ENCODE measurements around the gene GNA12.
"Not testable (repeated sequence)": the region's sequence is repeated elsewhere in the genome, so short reads cannot be mapped to it uniquely, and the experiment has no call there.

GNA12 gene

GRCh38 chr7:2713370-2713769 lies 130.7 kb downstream of the GNA12 start:
- DNase-seq (ENCODE audit: low read depth in 2 of 2): no peak

- no peak for DNase-seq (ENCODE audit: low read depth in 2 of 2)
These were observed 132.0 kb downstream of the GNA12 start for GRCh38 chr7:2711895-2712675.

- DNase-seq (ENCODE audit: low read depth in 2 of 2): no peak
These were observed 133.1 kb downstream of the GNA12 start for GRCh38 chr7:2710901-2711551.

- DNase-seq (ENCODE audit: low read depth in 2 of 2): no peak
These were observed 133.8 kb downstream of the GNA12 start for GRCh38 chr7:2710286-2710655.

- peak; percentile 67 to 75 for DNase-seq (ENCODE audit: low read depth in 2 of 2)
These were observed 134.4 kb downstream of the GNA12 start for GRCh38 chr7:2709553-2710285.

- DNase-seq (ENCODE audit: low read depth in 2 of 2): no peak
These were observed 135.4 kb downstream of the GNA12 start for GRCh38 chr7:2708547-2709310.

GRCh38 chr7:2708041-2708440 lies 136.1 kb downstream of the GNA12 start:
- DNase-seq (ENCODE audit: low read depth in 2 of 2): no peak

- DNase-seq (ENCODE audit: low read depth in 2 of 2): no peak
These were observed 136.6 kb downstream of the GNA12 start for GRCh38 chr7:2707481-2707880.

GRCh38 chr7:2706685-2707126 lies 137.4 kb downstream of the GNA12 start:
- no peak for DNase-seq (ENCODE audit: low read depth in 2 of 2)

- no peak for DNase-seq (ENCODE audit: low read depth in 2 of 2)
These were observed 138.6 kb downstream of the GNA12 start for GRCh38 chr7:2705371-2706096.

- no peak for DNase-seq (ENCODE audit: low read depth in 2 of 2)
These were observed 141.5 kb downstream of the GNA12 start for GRCh38 chr7:2702594-2702957.

GRCh38 chr7:2701832-2702593 lies 142.1 kb downstream of the GNA12 start:
- no peak for DNase-seq (ENCODE audit: low read depth in 2 of 2)

GRCh38 chr7:2701424-2701823 lies 142.7 kb downstream of the GNA12 start:
- DNase-seq (ENCODE audit: low read depth in 2 of 2): no peak

- no peak for DNase-seq (ENCODE audit: low read depth in 2 of 2)
These were observed 143.8 kb downstream of the GNA12 start for GRCh38 chr7:2700141-2700850.

GRCh38 chr7:2699289-2699620 lies 144.9 kb downstream of the GNA12 start:
- DNase-seq (ENCODE audit: low read depth in 2 of 2): no peak

GRCh38 chr7:2698581-2699288 lies 145.4 kb downstream of the GNA12 start:
- DNase-seq (ENCODE audit: low read depth in 2 of 2): peak; percentile 34 to 40

- not testable (repeated sequence) for DNase-seq (ENCODE audit: low read depth in 2 of 2)
These were observed 150.0 kb downstream of the GNA12 start for GRCh38 chr7:2694122-2694436.

GRCh38 chr7:2693420-2694121 lies 150.5 kb downstream of the GNA12 start:
- DNase-seq (ENCODE audit: low read depth in 2 of 2): not testable (repeated sequence)

GRCh38 chr7:2692543-2692942 lies 151.6 kb downstream of the GNA12 start:
- no peak for DNase-seq (ENCODE audit: low read depth in 2 of 2)
